ENCODE measurements around the gene CADM4. TPM values are rescaled to one million over a fixed set of nuclear protein-coding genes. Genes with fewer than 3 reads are reported as not detected.

The CADM4 gene
- total and polyA plus RNA-seq, 9 of the 15 experiments (the other 6 are each of a cell fraction or from before 2014, with no cell fraction given) = 0.03 to 4.6 (median 1.3) TPM

- peak; percentile 48; the same call in 1 of the 2 replicates for TF ChIP-seq THAP12 (CRISPR knock-in tag; IDR thresholded peaks at IDR 0.05)
- peak; percentile 59; the same call in 1 of the 2 replicates for TF ChIP-seq TFAP4 (CRISPR knock-in tag; IDR thresholded peaks at IDR 0.05; ENCODE audit: borderline replicate concordance)
- peak; percentile 17; the same call in 1 of the 2 replicates for TF ChIP-seq ZNF224 (CRISPR knock-in tag; IDR thresholded peaks at IDR 0.05)
- TF ChIP-seq RBFOX2 (IDR thresholded peaks at IDR 0.05; ENCODE audit: low read depth, low read length) = peak; percentile 76
- TF ChIP-seq ZBTB43 (CRISPR knock-in tag; IDR thresholded peaks at IDR 0.05) = no peak
- no peak for TF ChIP-seq MAFK (IDR thresholded peaks at IDR 0.05; ENCODE audit: low read length)
- TF ChIP-seq ATF2 (CRISPR knock-in tag; IDR thresholded peaks at IDR 0.05) = 0 out of 2 replicates have a peak, but pooled peaks have one; percentile 9
- TF ChIP-seq ZNF121 (CRISPR knock-in tag; conservative IDR thresholded peaks at IDR 0.05) = peak; percentile 81
- TF ChIP-seq SAP30 (IDR thresholded peaks at IDR 0.05; ENCODE audit: borderline replicate concordance, insufficient read depth, low read depth, low read length, poor library complexity, severe bottlenecking) = peak; percentile 53
- peak; percentile 76 for TF ChIP-seq REST (IDR thresholded peaks at IDR 0.05; ENCODE audit: borderline replicate concordance)
- no peak for TF ChIP-seq REST (CRISPR knock-in tag; IDR thresholded peaks at IDR 0.05; ENCODE audit: low read depth)
Measured at GRCh38 chr19:43594710-43595604, 44.7 kb downstream of the CADM4 start (continued).
